Measurements from ENCODE around the gene ZCCHC7.

GRCh38 chr9:37163299-37163698, 42.9 kb downstream of the ZCCHC7 start:
- TF ChIP-seq, protein P1, sequence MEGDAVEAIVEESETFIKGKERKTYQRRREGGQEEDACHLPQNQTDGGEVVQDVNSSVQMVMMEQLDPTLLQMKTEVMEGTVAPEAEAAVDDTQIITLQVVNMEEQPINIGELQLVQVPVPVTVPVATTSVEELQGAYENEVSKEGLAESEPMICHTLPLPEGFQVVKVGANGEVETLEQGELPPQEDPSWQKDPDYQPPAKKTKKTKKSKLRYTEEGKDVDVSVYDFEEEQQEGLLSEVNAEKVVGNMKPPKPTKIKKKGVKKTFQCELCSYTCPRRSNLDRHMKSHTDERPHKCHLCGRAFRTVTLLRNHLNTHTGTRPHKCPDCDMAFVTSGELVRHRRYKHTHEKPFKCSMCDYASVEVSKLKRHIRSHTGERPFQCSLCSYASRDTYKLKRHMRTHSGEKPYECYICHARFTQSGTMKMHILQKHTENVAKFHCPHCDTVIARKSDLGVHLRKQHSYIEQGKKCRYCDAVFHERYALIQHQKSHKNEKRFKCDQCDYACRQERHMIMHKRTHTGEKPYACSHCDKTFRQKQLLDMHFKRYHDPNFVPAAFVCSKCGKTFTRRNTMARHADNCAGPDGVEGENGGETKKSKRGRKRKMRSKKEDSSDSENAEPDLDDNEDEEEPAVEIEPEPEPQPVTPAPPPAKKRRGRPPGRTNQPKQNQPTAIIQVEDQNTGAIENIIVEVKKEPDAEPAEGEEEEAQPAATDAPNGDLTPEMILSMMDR (IDR thresholded peaks at IDR 0.05 in 4 of 5, conservative IDR thresholded peaks at IDR 0.05 in 1 of 5): no peak
- TF ChIP-seq POLR2A (IDR thresholded peaks at IDR 0.05): no peak

Data from gastrocnemius medialis (tissue), 4 donors.